ENCODE data around the gene TIPARP.

DNA sequence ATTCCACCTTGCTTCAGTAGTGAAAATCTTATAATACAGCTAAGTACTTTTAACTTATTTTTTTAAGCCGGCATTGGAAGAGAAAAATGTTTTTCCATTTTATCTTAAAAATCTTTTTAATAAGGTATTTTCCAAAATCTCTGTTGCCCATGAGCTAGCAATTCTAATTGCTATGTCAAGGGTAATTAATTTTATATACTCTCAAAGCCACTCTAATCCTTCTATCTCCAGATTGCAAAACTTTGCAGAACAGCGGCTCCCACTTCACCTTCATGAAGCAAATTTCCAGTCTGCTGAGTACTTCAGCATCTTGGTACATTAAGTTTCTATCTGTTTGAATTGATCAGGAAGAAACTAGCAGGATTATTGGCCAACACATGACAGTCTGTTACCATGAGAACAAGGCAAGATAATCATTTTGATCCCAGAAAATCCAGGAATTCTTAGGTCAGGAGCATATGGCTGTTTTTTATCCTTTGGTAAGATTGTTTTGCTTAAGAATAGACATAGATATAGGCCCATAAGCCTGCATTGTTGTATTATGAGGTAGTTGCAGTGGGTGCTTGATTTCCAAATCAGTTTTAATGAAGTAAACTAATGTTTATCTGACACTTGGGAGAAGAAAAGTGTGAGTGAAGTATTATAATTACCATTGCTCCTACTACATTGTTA is 6.0 kb downstream of the TIPARP start:
- no peak for TF ChIP-seq CREB1 (CRISPR knock-in tag; IDR thresholded peaks at IDR 0.05; ENCODE audit: low read depth)
- no peak for TF ChIP-seq CTCF (conservative IDR thresholded peaks at IDR 0.05; ENCODE audit: low read depth in 2 of 2)
- no peak for TF ChIP-seq EZH2 (IDR thresholded peaks at IDR 0.05; ENCODE audit: low read depth, unreplicated experiment)
- TF ChIP-seq EZH2phosphoT487 (IDR thresholded peaks at IDR 0.05; ENCODE audit: unreplicated experiment), result no peak
- no peak for TF ChIP-seq ZNF331 (CRISPR knock-in tag; IDR thresholded peaks at IDR 0.05; ENCODE audit: low read depth)

Data from GM23338 (cell line).